Lower lobe of right lung (tissue), 2 donors: ENCODE results near the gene PALLD. TPM values are rescaled to one million over a fixed set of nuclear protein-coding genes. Genes with fewer than 3 reads are reported as not detected.
A peak's percentile ranks its signal among the peaks of the same experiment; 100 is the strongest.

Experiments used
- ATAC-seq, 2 donors: fragments of 200-7000 bp; cut with Tn5 transposase; one replicate each; pipeline ENCODE4 v1.9.1; 2020 to 2022; ENCODE audit warnings: mild to moderate bottlenecking in 2 of 2, moderate library complexity in 2 of 2
- DNase-seq: peaks from one replicate; pipeline ENCODE4 v3.0.0-alpha.2; 2020
- H3K27ac ChIP-seq: fragments of 200-600 bp; one replicate; pipeline ENCODE4 v1.8.0; 2022
- H3K27me3 ChIP-seq: fragments of 200-600 bp; one replicate; pipeline ENCODE4 v1.8.0; 2022; ENCODE audit warnings: low read depth
- H3K36me3 ChIP-seq: fragments of 200-600 bp; one replicate; pipeline ENCODE4 v1.8.0; 2022; ENCODE audit warnings: mild to moderate bottlenecking
- H3K4me1 ChIP-seq: fragments of 200-600 bp; one replicate; pipeline ENCODE4 v1.8.0; 2022
- H3K4me3 ChIP-seq: fragments of 200-600 bp; one replicate; pipeline ENCODE4 v1.8.0; 2022; ENCODE audit warnings: mild to moderate bottlenecking
- H3K9me3 ChIP-seq: fragments of 200-600 bp; one replicate; pipeline ENCODE4 v1.8.0; 2022
- intact Hi-C: fragments of 100-400 bp; cut with DNase I; formaldehyde crosslinking; loops from one replicate; pipeline ENCODE4 v1.11.0; 2022
- total RNA-seq: library from RNA; stranded (reverse); fragmentation: NEBNext Ultra II Directional; extraction: Animal tissue kit (Norgen Biotek cat#: 25700); gene quantifications from one replicate; pipeline ENCODE4 v1.2.1, GENCODE V29; 2021
- TF ChIP-seq, protein P1 (sequence below): fragments of 200-600 bp; IDR thresholded peaks from one replicate; pipeline ENCODE4 v1.8.0; 2022; ENCODE audit warnings: antibody characterized with exemption, mild to moderate bottlenecking
- donor health status: DM: no; HTN: yes; CAD: no; lungs with severe emphysema.

The PALLD gene
- total RNA-seq, 1 donor from 2014 or later, result 91.9 TPM

DNA sequence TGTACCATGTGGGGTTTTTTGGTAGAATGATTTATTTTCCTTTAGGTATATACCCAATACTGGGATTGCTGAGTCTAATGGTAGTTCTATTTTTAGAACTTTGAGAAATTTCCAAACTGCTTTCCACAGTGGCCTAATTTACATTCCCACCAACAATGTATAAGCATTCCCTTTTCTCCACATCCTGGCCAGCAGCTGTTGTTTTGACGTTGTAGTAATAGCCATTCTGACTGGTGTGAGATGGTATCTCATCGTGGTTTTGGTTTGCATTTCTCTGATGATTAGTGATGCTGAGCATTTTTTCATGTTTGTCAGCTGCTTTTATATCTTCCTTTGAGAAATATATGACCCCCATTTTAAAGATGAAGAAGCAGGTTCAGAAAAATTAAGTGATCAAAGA lies 359.5 kb downstream of the PALLD start:
- Histone ChIP-seq H3K4me3 (no peak overlapping the region), H3K4me1 (peaks cover 47% of the 10 kb centered on the region), H3K36me3 (peaks cover 5% of the 10 kb centered on the region), H3K9me3 (no peaks in the 10 kb centered on the region), H3K27me3 (no peaks in the 10 kb centered on the region), H3K27ac (no peak overlapping the region)
- TF ChIP-seq, protein P1, sequence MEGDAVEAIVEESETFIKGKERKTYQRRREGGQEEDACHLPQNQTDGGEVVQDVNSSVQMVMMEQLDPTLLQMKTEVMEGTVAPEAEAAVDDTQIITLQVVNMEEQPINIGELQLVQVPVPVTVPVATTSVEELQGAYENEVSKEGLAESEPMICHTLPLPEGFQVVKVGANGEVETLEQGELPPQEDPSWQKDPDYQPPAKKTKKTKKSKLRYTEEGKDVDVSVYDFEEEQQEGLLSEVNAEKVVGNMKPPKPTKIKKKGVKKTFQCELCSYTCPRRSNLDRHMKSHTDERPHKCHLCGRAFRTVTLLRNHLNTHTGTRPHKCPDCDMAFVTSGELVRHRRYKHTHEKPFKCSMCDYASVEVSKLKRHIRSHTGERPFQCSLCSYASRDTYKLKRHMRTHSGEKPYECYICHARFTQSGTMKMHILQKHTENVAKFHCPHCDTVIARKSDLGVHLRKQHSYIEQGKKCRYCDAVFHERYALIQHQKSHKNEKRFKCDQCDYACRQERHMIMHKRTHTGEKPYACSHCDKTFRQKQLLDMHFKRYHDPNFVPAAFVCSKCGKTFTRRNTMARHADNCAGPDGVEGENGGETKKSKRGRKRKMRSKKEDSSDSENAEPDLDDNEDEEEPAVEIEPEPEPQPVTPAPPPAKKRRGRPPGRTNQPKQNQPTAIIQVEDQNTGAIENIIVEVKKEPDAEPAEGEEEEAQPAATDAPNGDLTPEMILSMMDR, result no peak
- intact Hi-C loops, result no loop called here
- ATAC-seq, result no peak
- no peak for DNase-seq

DNA sequence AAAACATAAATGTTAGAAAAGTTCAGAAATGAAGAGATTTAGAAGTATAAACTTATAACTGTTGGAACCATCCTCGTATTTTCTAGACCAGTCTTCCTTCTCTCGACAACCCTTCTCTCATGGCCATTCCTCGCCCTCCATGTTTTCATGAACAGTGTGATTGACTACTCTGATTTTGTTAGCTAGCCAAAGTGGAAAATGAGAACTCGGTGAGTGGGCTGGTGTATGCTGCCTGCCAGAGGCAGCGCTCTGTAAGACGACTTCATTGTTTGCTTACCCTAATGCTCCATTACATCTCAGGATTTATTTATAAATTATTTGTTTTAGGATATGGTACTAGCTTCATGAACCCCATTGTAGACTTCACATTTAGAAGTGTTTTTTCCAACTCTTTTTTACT lies 360.2 kb downstream of the PALLD start:
- DNase-seq (no peak), ATAC-seq (no peak)
- Histone ChIP-seq H3K9me3 (no peaks in the 10 kb centered on the region), H3K4me1 (peaks cover 47% of the 10 kb centered on the region), H3K4me3 (no peak overlapping the region), H3K36me3 (peaks cover 5% of the 10 kb centered on the region), H3K27me3 (no peaks in the 10 kb centered on the region), H3K27ac (no peak overlapping the region)
- TF ChIP-seq, protein P1, result no peak
- intact Hi-C loops, result no loop called here

DNA sequence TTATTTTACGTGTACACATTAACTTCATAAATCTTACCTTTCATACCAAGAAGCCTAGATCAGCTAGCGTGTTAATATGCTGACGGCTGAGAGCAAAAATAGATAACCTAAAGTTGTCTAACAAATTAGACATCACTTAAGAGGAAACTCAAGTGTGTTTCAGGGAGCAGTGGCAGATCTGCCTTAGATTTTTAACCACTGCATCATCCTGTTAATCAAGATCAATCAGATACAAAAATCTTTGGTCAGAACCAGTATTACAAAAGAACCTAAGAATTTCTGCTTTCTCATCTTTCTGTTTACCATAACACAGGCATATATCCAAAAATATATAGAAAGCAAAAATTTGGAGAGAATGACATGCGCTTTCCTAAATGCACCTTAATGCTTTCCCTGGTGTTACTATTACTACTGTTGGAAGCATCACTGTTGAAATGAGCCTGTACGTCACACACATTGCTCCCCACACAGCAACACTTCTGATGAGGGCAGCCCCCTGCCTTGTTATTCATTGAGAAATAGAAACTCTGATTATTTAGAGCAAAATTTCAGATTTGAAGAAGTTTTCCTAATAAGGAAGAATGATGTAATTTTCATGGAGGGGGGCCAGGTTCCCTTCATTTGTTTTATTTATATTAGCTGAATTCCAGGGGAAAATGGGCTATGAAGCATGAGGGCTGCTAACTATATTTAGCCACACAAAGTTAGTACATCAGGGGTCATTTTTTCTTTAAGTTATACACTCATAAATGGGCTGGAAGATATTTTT lies 360.9 kb downstream of the PALLD start:
- intact Hi-C loops, result no loop called here
- TF ChIP-seq, protein P1, result no peak
- Histone ChIP-seq H3K4me3 (no peak overlapping the region), H3K27ac (no peak overlapping the region), H3K27me3 (no peaks in the 10 kb centered on the region), H3K36me3 (peaks cover 5% of the 10 kb centered on the region), H3K9me3 (no peaks in the 10 kb centered on the region), H3K4me1 (peaks cover 47% of the 10 kb centered on the region)
- no peak for DNase-seq
- no peak for ATAC-seq

DNA sequence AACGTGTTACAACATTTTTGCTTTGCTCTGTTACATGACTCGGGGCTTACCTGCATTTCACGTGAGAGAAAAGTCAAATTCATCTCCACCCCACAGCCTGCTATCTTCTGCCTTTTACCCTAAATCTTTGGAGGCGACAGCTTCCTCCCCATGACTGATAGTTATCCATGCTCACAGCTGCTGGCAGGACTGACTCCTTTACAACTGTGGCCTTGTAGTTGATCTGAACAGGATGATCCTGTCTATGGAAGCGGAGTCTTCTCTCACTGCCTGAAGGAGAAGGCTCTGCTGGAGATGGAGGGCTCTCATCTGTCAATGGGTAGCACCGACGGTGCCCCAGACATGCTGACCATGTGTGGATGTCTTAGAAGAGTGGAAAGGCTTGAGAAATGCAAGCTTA lies 362.2 kb downstream of the PALLD start:
- DNase-seq, result no peak
- no peak overlapping the region for H3K27ac ChIP-seq
- peaks cover 5% of the 10 kb centered on the region for H3K36me3 ChIP-seq
- H3K4me1 ChIP-seq, result peaks cover 34% of the 10 kb centered on the region
- H3K4me3 ChIP-seq, result no peak overlapping the region
- TF ChIP-seq, protein P1, result no peak
- no peaks in the 10 kb centered on the region for H3K9me3 ChIP-seq
- H3K27me3 ChIP-seq, result no peaks in the 10 kb centered on the region
- ATAC-seq, result no peak
- intact Hi-C loops, result no loop called here

DNA sequence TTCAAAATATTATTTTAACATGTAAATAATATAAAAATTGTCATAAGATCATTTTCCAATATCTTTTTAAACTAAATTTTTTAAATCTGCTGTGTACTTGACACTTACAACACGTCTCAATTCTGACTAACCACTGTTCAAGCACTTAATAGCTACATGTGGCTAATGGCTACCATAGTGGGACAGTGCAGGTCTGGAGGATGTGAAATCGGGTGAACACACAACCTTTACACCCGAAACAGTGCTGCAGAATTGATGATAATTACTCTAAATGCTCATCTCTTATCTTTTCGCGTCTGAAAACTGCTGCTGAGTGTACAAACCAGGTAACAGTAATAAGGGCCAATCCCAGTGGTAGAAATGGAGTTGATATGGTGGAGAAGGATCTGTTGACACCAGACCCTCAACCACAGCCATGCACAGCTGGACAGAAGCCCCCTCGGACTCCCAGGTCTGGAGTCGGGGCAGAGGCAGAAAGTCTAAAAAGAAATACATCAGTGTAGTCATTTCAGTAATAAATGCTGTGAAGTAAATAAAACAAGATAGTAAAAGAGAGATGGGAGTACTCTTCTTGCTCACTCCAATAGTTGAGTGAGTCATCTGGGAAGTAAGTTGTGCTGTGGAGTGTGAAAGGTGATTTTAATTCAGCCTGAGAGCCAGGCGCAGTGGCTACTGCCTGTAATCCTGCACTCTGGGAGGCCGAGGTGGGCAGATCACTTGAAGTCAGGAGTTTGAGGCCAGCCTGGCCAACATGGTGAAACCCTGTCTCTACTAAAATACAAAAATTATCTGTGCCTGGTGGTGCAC lies 363.2 kb downstream of the PALLD start:
- H3K4me1 ChIP-seq, result peaks cover 28% of the 10 kb centered on the region

More for the DNA sequence above, 363.2 kb downstream of the PALLD start:
- TF ChIP-seq, protein P1, result no peak
- intact Hi-C loops, result no loop called here
- ATAC-seq (no peak), DNase-seq (no peak)
- Histone ChIP-seq H3K4me3 (no peak overlapping the region), H3K27ac (peak overlapping the region; percentile 41), H3K36me3 (peaks cover 5% of the 10 kb centered on the region), H3K27me3 (no peaks in the 10 kb centered on the region), H3K9me3 (no peaks in the 10 kb centered on the region)
